H1 (cell line): ENCODE results near the gene STIM1. TPM values are rescaled to one million over a fixed set of nuclear protein-coding genes. Genes with fewer than 3 reads are reported as not detected.

ENCODE experiments used
- NANOG ChIP-seq: IDR thresholded peaks from 2 replicates; pipeline ENCODE4 v1.6.1; 2011; ENCODE audit warnings: low read length, low read depth, mild to moderate bottlenecking, inconsistent platforms; ENCODE audit not compliant: insufficient read depth, poor library complexity, severe bottlenecking
- PHF8 ChIP-seq: fragments of 200-600 bp; sonication (generic); conservative IDR thresholded peaks from 2 replicates; pipeline ENCODE4 v1.7.1; 2012; ENCODE audit warnings: low read depth, mild to moderate bottlenecking, inconsistent platforms, low read length, moderate library complexity
- SRF ChIP-seq: IDR thresholded peaks from 2 replicates; pipeline ENCODE4 v1.6.1; 2011; ENCODE audit warnings: mild to moderate bottlenecking, low read depth, low read length, moderate library complexity
- polyA plus RNA-seq, 7 experiments: library from polyadenylated mRNA; depleted of rRNA in 3 of 7; stranded (reverse) in 5 of 7; unstranded in 2 of 7; fragments of >200 nt in 5 of 7; fragments of 200-250 nt in 2 of 7; gene quantifications; 1 replicate in 5 of 7; 2 replicates in 1 of 7; 4 replicates in 1 of 7; pipeline versions ENCODE4 v1.2.1 to v1.2.3, GENCODE V29; 2011 to 2013; ENCODE audit warnings: missing spikeins in 2 of 7, mixed read lengths in 2 of 7
- total RNA-seq: library from RNA; stranded (reverse); fragmentation: NEBNext Ultra II Directional; extraction: Animal tissue kit (Norgen Biotek cat#: 25700); gene quantifications from 2 replicates; pipeline ENCODE4 v1.2.1, GENCODE V29; 2021

The STIM1 gene
- total and polyA plus RNA-seq, 2 of the 8 experiments (the other 6 are each of a cell fraction or from before 2014, with no cell fraction given) = 11.1 to 12.2 TPM

DNA sequence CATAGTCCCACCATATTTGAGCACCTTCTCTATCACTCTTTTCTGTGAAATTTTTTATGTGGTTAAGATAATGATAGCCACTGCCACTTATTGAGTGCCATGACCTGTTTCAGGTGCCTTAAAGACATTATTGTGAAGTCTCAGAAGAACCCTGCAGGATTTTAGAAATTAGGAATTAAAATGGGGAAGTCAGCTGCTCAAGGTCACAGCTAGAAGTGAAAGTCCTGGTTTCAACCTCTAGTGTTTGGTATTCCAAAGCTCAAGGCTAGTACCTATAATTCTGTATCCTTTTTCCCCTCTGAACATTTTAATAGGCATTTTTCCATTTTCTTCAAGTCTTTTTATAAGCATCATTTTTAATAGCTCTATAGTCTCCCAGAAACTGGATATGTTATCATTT lies 230.1 kb downstream of the STIM1 start (continued):
- TF ChIP-seq NANOG (no peak), PHF8 (no peak), SRF (no peak)
